Activated naive CD4-positive, alpha-beta T cell treated with anti-CD3 and anti-CD28 coated beads for 36 hours (primary cell): Measurements from ENCODE around the gene PI16. TPM values are rescaled to one million over a fixed set of nuclear protein-coding genes. Genes with fewer than 3 reads are reported as not detected.
A peak's percentile ranks its signal among the peaks of the same experiment; 100 is the strongest.
"Not testable (repeated sequence)": the region's sequence is repeated elsewhere in the genome, so short reads cannot be mapped to it uniquely, and the experiment has no call there.

Source experiments
- CTCF ChIA-PET: fragments of 350-600 bp; sonication (Branson Sonifier 250); formaldehyde crosslinking; loops from one replicate; lab custom pipeline; 2021; ENCODE audit warnings: antibody characterized with exemption; lab: Charles Lee
- DNase-seq: peaks from one replicate; pipeline ENCODE4 v3.0.0-alpha.2; 2020
- H3K27ac Mint-ChIP-seq: one replicate; pipeline ENCODE4 v1.8.0; 2021; ENCODE audit warnings: mild to moderate bottlenecking, mixed read lengths
- H3K27me3 Mint-ChIP-seq: one replicate; pipeline ENCODE4 v1.8.0; 2021; ENCODE audit warnings: low read depth, mixed read lengths
- H3K36me3 Mint-ChIP-seq: one replicate; pipeline ENCODE4 v1.8.0; 2021; ENCODE audit warnings: low read depth, mixed read lengths
- H3K4me1 Mint-ChIP-seq: one replicate; pipeline ENCODE4 v1.8.0; 2021; ENCODE audit warnings: low read depth, mixed read lengths
- H3K4me3 Mint-ChIP-seq: one replicate; pipeline ENCODE4 v1.8.0; 2021; ENCODE audit warnings: mild to moderate bottlenecking, moderate library complexity, mixed read lengths
- H3K9me3 Mint-ChIP-seq: one replicate; pipeline ENCODE4 v1.8.0; 2021; ENCODE audit warnings: mixed read lengths
- intact Hi-C: fragments of 100-400 bp; cut with micrococcal nuclease; formaldehyde crosslinking; loops from one replicate; pipeline ENCODE4 v1.15.1; 2023
- total RNA-seq, 2 experiments: library from RNA; stranded (reverse); gene quantifications; one replicate each; pipeline ENCODE4 v1.2.3, GENCODE V29; 2021

Gene PI16
- total RNA-seq, 2 experiments from 2014 or later = 0.24 to 0.27 TPM

- peak; percentile 40 for DNase-seq
- no peaks in the 10 kb centered on the region for H3K27me3 Mint-ChIP-seq
- no peaks in the 10 kb centered on the region for H3K36me3 Mint-ChIP-seq
- H3K9me3 Mint-ChIP-seq = no peaks in the 10 kb centered on the region
- H3K4me1 Mint-ChIP-seq = peaks cover 16% of the 10 kb centered on the region
- intact Hi-C loops = no loop called here
- no peak overlapping the region for H3K27ac Mint-ChIP-seq
- CTCF ChIA-PET = interaction anchor here (0.9 kb wide), 1 partner anchor 9 kb away, joined by 3 read pairs; no protein-coding TSS in a partner anchor
- no peak overlapping the region for H3K4me3 Mint-ChIP-seq
Measured at GRCh38 chr6:36947570-36948351, 6.8 kb upstream of the PI16 start.

DNA sequence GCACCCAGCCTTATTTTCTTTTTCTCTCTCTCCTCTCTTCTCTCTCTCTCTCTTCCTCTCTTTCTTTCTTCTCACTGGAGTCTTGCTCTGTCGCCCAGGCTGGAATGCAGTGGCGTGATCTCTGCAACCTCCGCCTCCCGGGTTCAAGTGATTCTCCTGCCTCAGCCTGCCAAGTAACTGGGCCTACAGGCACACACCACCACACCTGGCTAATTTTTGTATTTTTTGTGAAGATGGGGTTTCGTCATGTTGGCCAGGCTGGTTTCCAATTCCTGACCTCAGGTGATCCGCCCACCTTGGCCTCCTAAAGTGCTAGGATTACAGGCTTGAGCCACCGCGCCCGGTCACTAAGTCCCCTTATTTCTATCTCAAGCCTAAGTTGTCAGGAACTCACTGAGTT, 5.5 kb upstream of the PI16 start:
- H3K36me3 Mint-ChIP-seq, H3K27me3 Mint-ChIP-seq, H3K27ac Mint-ChIP-seq, H3K4me3 Mint-ChIP-seq, DNase-seq, intact Hi-C loops, H3K9me3 Mint-ChIP-seq: not testable (repeated sequence)
- CTCF ChIA-PET = interaction anchor here (1.6 kb wide), 1 partner anchor 69 kb away, joined by 4 read pairs; no protein-coding TSS in a partner anchor
- H3K4me1 Mint-ChIP-seq = peaks cover 18% of the 10 kb centered on the region

DNA sequence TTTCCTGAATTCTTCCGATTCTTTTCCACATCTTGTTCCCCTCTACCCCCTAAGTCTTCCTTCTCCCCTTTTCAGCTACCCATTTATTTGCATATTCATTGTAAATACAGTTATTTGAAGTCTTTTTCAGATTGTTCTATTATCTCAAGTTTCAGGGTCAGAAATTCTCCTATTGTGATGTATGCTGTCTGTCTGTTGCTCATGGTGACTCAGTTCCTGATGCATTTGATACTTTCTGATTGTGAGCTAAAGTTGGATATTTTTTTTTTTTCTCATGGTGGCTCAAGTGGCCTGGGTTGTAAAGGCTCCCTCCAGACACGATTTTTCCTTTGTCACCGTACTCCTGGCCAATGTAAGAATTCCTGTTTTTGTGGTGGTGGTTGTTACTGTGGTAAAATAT, 4.9 kb upstream of the PI16 start:
- intact Hi-C loops = no loop called here
- peaks cover 23% of the 10 kb centered on the region for H3K4me1 Mint-ChIP-seq
- no peak for DNase-seq
- H3K4me3 Mint-ChIP-seq = no peak overlapping the region
- no peaks in the 10 kb centered on the region for H3K9me3 Mint-ChIP-seq
- no peaks in the 10 kb centered on the region for H3K27me3 Mint-ChIP-seq
- no peaks in the 10 kb centered on the region for H3K36me3 Mint-ChIP-seq
- H3K27ac Mint-ChIP-seq = no peak overlapping the region
- CTCF ChIA-PET = interaction anchor here (0.6 to 1.6 kb wide), 2 partner anchors 68 to 415 kb away, joined by 3 to 4 read pairs; no protein-coding TSS in a partner anchor

DNA sequence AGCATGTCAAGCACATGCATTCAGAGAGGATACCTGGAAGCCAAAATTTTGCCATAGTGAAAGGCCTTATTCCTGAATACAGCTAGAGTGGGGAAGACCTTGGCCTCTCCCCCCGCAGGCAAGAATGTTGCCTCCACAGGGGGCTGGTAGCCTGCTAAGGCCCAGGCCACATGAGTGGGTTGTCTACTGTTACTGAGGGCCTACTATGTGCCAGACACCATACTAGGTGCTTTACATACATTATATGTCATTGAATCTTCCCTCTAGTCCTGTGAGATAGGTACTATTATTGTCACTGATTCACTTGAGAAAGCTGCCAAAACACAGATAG, 642 bp upstream of the PI16 start:
- intact Hi-C loops = no loop called here
- no peak overlapping the region for H3K4me3 Mint-ChIP-seq
- no peaks in the 10 kb centered on the region for H3K36me3 Mint-ChIP-seq
- H3K27ac Mint-ChIP-seq = no peak overlapping the region
- CTCF ChIA-PET = interaction anchor here (1.8 kb wide), 1 partner anchor 64 kb away, joined by 5 read pairs; no protein-coding TSS in a partner anchor
- peaks cover 32% of the 10 kb centered on the region for H3K4me1 Mint-ChIP-seq
- H3K9me3 Mint-ChIP-seq = no peaks in the 10 kb centered on the region
- no peaks in the 10 kb centered on the region for H3K27me3 Mint-ChIP-seq
- no peak for DNase-seq

DNA sequence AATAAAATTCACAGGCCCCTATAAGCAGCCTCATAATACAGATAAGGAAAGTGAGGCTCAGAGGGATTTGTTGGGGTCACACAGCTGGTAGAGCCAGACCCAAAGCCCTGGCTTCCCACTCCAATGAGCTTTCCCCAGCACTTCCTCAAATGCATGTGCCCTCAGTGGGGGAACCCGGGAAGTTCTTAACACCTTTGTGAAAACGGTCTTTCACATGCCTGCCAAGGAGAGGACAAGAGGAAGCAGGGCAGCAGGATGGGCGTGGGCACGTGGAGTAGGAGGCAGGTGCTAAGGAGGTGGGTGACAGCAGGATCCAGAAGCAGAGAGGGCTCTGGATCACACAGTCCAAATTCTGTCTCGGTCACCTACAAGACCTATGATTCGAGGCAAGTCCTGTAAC, 598 bp downstream of the PI16 start:
- intact Hi-C loops = no loop called here
- Mint-ChIP-seq H3K4me3 (no peak overlapping the region), H3K9me3 (no peaks in the 10 kb centered on the region), H3K36me3 (no peaks in the 10 kb centered on the region), H3K27ac (no peak overlapping the region), H3K27me3 (no peaks in the 10 kb centered on the region), H3K4me1 (peaks cover 26% of the 10 kb centered on the region)
- no peak for DNase-seq
- CTCF ChIA-PET = interaction anchor here (1.8 kb wide), 1 partner anchor 63 kb away, joined by 5 read pairs; no protein-coding TSS in a partner anchor

- Mint-ChIP-seq H3K27ac (no peak overlapping the region), H3K4me1 (peaks cover 26% of the 10 kb centered on the region), H3K36me3 (no peaks in the 10 kb centered on the region), H3K27me3 (no peaks in the 10 kb centered on the region), H3K4me3 (no peak overlapping the region), H3K9me3 (no peaks in the 10 kb centered on the region)
- intact Hi-C loops = no loop called here
- no peak for DNase-seq
- CTCF ChIA-PET = interaction anchor here (0.8 kb wide), 1 partner anchor 62 kb away, joined by 4 read pairs; no protein-coding TSS in a partner anchor
Measured at GRCh38 chr6:36955671-36956445, 1.3 kb downstream of the PI16 start.

DNA sequence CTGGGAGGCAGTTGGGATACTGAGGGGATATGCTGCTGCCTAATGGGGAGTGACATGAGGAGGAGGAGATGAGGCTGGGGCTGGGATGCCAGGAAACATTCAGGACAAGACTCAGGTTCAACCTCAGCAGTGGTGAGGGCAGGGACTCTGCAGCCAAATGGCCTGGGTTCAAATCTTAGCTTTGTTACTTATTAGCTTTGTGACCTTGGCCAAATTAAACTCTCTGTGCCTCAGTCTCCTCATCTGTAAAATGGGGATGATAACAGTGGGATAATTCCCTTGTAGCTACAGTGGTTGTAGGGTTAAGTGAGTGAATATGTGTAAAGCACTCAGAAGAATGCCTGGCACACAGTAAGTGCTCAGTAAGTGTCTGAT, 1.9 kb downstream of the PI16 start:
- no peak for DNase-seq
- peaks cover 26% of the 10 kb centered on the region for H3K4me1 Mint-ChIP-seq
- H3K4me3 Mint-ChIP-seq = no peak overlapping the region
- H3K27me3 Mint-ChIP-seq = no peaks in the 10 kb centered on the region
- H3K36me3 Mint-ChIP-seq = no peaks in the 10 kb centered on the region
- H3K9me3 Mint-ChIP-seq = no peaks in the 10 kb centered on the region
- intact Hi-C loops = no loop called here
- CTCF ChIA-PET = interaction anchor here (0.8 to 1.1 kb wide), 2 partner anchors 9 to 61 kb away, joined by 3 to 4 read pairs; no protein-coding TSS in a partner anchor
- H3K27ac Mint-ChIP-seq = no peak overlapping the region

DNA sequence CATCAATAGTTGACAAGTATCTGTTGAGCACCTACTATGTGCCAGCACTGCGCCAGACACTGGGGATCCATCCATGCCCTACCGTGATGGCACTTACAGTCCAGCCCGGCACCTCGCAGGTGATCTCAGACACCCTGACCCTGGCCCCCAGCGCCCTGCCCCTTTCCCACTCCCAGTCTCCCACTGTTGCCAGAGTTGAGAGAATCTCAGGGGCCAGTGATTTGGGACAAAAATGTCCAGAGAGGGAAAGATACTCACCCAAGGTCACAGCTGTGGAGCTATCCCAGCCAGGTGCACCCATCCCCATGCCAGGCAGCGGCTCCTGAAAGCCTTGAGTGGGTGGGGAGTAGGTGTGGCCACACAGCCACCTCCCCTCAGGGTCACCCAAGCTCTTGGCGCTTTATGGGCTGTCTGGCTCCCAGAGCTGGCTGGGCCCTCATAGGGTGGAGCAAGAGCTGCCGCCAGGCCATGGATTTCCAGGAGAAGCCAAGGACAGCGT, 3.3 kb downstream of the PI16 start:
- Mint-ChIP-seq H3K36me3 (no peaks in the 10 kb centered on the region), H3K27me3 (no peaks in the 10 kb centered on the region), H3K4me3 (no peak overlapping the region), H3K4me1 (peaks cover 32% of the 10 kb centered on the region), H3K9me3 (no peaks in the 10 kb centered on the region), H3K27ac (no peak overlapping the region)
- intact Hi-C loops = no loop called here
- DNase-seq = no peak
- CTCF ChIA-PET = interaction anchor here (1.1 kb wide), 1 partner anchor 11 kb away, joined by 3 read pairs; no protein-coding TSS in a partner anchor

GRCh38 chr6:36958775-36959554, 4.4 kb downstream of the PI16 start:
- CTCF ChIA-PET = no interaction called here
- peaks cover 42% of the 10 kb centered on the region for H3K4me1 Mint-ChIP-seq

DNA sequence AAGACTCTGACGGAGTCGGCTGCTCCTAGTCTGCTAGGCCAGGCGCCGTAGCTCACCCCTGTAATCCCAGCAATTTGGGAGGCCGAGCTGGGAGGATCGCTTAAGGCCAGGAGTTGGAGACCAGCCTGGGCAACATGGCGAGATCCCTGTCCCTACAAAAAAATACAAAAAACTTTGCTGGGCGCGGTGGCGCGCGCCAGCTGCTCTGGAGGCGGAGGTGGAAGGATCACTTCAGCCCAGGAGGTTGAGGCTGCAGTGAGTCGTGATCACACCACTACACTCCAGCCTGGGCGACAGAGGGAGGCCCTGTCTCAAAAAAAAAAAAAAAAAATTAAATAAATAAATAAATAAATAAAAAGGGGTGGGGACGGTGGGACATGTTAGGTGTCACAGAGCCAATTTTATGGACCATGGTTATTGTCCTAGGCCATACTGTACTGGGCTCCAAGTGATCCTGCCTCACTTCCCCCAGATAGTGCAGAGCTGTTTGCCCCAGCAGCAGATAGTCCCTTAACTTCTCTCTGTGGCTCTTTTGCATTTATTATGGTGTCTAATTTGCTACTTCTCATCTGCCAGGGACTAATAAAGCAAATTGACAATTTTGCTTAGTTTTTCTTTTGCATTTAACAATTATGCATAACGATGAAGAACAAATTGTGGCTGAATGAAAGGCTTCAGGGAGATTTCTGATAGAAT, 5.2 kb downstream of the PI16 start:
- Mint-ChIP-seq H3K4me3 (no peak overlapping the region), H3K27me3 (no peaks in the 10 kb centered on the region), H3K4me1 (peaks cover 42% of the 10 kb centered on the region), H3K27ac (no peak overlapping the region), H3K36me3 (no peaks in the 10 kb centered on the region), H3K9me3 (no peaks in the 10 kb centered on the region)
- no peak for DNase-seq
- intact Hi-C loops = loop anchor here (5.0 kb wide), 1 partner anchor 47 kb away; no protein-coding TSS in a partner anchor
- CTCF ChIA-PET = no interaction called here

More at GRCh38 chr6:36958775-36959554, 4.4 kb downstream of the PI16 start:
- Mint-ChIP-seq H3K4me3 (no peak overlapping the region), H3K9me3 (no peaks in the 10 kb centered on the region), H3K36me3 (no peaks in the 10 kb centered on the region), H3K27ac (no peak overlapping the region), H3K27me3 (no peaks in the 10 kb centered on the region)
- no peak for DNase-seq
- intact Hi-C loops = no loop called here
